ENCODE results near the gene USP22.

The USP22 gene

DNA sequence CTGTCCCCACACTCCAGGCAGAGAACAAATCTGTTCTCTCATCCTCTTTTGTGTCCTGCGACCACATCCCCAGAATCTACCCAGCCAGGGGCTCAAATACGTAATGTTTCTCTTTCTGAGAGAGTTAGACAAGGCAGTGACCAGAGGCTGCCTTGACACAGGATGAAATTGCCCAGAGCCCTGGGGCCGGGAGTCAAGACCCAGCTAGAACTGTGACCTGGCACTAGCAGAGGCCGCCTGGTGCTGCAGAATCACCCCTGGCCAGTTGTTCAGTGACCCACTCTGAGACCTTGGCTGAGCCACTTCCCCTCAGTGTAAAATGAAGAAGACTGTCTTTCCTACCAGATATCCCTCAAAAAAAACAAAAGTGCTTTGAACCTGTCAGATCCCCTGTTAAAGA is 72.5 kb downstream of the USP22 start:
- DNase-seq (ENCODE audit: low read depth) = no peak
- TF ChIP-seq, protein P1, sequence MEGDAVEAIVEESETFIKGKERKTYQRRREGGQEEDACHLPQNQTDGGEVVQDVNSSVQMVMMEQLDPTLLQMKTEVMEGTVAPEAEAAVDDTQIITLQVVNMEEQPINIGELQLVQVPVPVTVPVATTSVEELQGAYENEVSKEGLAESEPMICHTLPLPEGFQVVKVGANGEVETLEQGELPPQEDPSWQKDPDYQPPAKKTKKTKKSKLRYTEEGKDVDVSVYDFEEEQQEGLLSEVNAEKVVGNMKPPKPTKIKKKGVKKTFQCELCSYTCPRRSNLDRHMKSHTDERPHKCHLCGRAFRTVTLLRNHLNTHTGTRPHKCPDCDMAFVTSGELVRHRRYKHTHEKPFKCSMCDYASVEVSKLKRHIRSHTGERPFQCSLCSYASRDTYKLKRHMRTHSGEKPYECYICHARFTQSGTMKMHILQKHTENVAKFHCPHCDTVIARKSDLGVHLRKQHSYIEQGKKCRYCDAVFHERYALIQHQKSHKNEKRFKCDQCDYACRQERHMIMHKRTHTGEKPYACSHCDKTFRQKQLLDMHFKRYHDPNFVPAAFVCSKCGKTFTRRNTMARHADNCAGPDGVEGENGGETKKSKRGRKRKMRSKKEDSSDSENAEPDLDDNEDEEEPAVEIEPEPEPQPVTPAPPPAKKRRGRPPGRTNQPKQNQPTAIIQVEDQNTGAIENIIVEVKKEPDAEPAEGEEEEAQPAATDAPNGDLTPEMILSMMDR (conservative IDR thresholded peaks at IDR 0.05; ENCODE audit: low read depth, low read length) = no peak
- no peak overlapping the region for H3K4me3 ChIP-seq (ENCODE audit: low read length)

- TF ChIP-seq, protein P1 (conservative IDR thresholded peaks at IDR 0.05; ENCODE audit: low read depth, low read length) = no peak
- H3K4me3 ChIP-seq (ENCODE audit: low read length) = no peak overlapping the region
- no peak for DNase-seq (ENCODE audit: low read depth)
Observed at GRCh38 chr17:20968913-20969616, 73.7 kb downstream of the USP22 start.

DNA sequence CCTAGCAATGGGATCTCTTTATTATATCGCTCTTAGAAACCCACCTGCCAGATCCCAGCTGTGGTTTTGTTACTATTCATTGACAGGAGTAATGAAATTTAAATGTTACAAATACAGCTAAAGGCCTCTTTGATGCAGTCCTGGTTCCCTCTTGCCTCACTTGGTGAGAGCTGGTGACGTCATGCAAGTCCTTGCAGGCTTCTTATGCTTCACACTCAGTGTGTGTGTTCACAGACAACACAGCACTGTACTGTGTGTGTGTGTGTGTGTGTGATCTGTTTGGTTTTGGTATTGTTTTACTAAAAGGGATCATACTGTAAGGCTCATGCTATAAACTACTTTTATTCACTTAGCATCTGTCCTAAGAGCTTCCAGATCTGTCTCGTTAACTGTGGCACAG is 75.0 kb downstream of the USP22 start:
- no peak for DNase-seq (ENCODE audit: low read depth)
- H3K4me3 ChIP-seq (ENCODE audit: low read length) = no peak overlapping the region
- TF ChIP-seq, protein P1 (conservative IDR thresholded peaks at IDR 0.05; ENCODE audit: low read depth, low read length) = no peak

- TF ChIP-seq, protein P1 (conservative IDR thresholded peaks at IDR 0.05; ENCODE audit: low read depth, low read length) = no peak
- DNase-seq (ENCODE audit: low read depth) = no peak
- H3K4me3 ChIP-seq (ENCODE audit: low read length) = no peak overlapping the region
Observed at GRCh38 chr17:20966870-20967269, 75.9 kb downstream of the USP22 start.

GRCh38 chr17:20965492-20965891 is 77.3 kb downstream of the USP22 start:
- TF ChIP-seq, protein P1 (conservative IDR thresholded peaks at IDR 0.05; ENCODE audit: low read depth, low read length) = no peak
- DNase-seq (ENCODE audit: low read depth) = no peak
- H3K4me3 ChIP-seq (ENCODE audit: low read length) = no peak overlapping the region

GRCh38 chr17:20961586-20961985 is 81.2 kb downstream of the USP22 start:
- TF ChIP-seq, protein P1 (conservative IDR thresholded peaks at IDR 0.05; ENCODE audit: low read depth, low read length) = no peak
- no peak overlapping the region for H3K4me3 ChIP-seq (ENCODE audit: low read length)
- no peak for DNase-seq (ENCODE audit: low read depth)

DNA sequence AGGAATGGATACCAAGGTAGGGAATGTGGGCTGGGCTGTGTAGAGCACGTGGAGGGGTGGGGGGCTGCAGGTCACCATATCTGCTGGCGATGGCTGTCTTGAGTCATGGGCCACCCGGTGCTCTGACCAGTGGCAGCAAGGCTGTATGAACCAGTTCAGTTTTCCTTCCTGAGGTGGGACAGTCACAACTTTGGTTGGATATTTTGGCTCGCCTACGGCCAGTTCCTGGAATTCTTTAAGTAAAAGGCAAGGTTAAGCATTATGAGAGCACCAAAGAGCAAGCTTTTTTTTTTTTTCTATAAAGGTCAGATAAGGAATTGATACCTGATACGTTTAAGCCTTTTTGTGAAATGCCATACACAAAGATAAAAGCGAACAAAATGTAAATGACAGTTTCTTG is 81.9 kb downstream of the USP22 start:
- H3K4me3 ChIP-seq (ENCODE audit: low read length) = no peak overlapping the region
- DNase-seq (ENCODE audit: low read depth) = no peak
- TF ChIP-seq, protein P1 (conservative IDR thresholded peaks at IDR 0.05; ENCODE audit: low read depth, low read length) = no peak
